Measurements from ENCODE around the gene MEX3D.

DNA sequence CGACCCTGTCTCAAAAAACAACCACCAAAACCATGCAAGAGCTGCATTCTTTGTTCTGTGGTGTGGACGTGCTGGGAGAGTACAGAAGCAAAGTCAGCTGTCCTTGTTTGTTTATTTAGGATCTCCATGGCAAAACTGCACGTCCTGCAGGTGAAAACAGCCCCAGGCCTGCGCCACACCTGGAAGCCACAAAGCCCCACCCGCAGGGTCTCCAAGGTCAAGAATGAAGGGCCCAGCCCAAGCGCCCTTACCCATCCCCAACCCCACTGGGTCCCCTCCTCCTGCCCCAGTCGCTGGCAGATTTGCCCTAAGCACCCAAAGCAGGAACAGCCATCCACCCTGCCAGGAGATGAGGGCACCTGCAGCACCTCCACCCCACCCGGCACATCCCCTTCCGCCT, 14.1 kb upstream of the MEX3D start:
- no peak for TF ChIP-seq EZH2 (IDR thresholded peaks at IDR 0.05; ENCODE audit: borderline replicate concordance, low read length)
- TF ChIP-seq, protein P1, sequence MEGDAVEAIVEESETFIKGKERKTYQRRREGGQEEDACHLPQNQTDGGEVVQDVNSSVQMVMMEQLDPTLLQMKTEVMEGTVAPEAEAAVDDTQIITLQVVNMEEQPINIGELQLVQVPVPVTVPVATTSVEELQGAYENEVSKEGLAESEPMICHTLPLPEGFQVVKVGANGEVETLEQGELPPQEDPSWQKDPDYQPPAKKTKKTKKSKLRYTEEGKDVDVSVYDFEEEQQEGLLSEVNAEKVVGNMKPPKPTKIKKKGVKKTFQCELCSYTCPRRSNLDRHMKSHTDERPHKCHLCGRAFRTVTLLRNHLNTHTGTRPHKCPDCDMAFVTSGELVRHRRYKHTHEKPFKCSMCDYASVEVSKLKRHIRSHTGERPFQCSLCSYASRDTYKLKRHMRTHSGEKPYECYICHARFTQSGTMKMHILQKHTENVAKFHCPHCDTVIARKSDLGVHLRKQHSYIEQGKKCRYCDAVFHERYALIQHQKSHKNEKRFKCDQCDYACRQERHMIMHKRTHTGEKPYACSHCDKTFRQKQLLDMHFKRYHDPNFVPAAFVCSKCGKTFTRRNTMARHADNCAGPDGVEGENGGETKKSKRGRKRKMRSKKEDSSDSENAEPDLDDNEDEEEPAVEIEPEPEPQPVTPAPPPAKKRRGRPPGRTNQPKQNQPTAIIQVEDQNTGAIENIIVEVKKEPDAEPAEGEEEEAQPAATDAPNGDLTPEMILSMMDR (conservative IDR thresholded peaks at IDR 0.05 in 1 of 2, IDR thresholded peaks at IDR 0.05 in 1 of 2; ENCODE audit: extremely low read depth in 1 of 2, insufficient read depth in 1 of 2, low read depth in 1 of 2, low read length in 2 of 2) = no peak
